OCI-LY7 (cell line): Measurements from ENCODE around the gene ITPKB. TPM values are rescaled to one million over a fixed set of nuclear protein-coding genes. Genes with fewer than 3 reads are reported as not detected.
"Not testable (repeated sequence)": the region's sequence is repeated elsewhere in the genome, so short reads cannot be mapped to it uniquely, and the experiment has no call there.

ENCODE experiments used
- BruUV-seq: library from RNA; stranded (reverse); fragments of 400-500 nt; replicated peaks from 2 replicates; lab custom pipeline; 2021; lab: Mats Ljungman, UMichigan
- CTCF ChIA-PET: fragments of 300-600 bp; sonication (Branson Sonifier 250); formaldehyde crosslinking; loops from one replicate; lab custom pipeline; 2022; ENCODE audit warnings: antibody characterized with exemption; ENCODE audit not compliant: unreplicated experiment; lab: Charles Lee
- POLR2A ChIA-PET: fragments of 300-600 bp; sonication (Branson Sonifier 250); formaldehyde crosslinking; loops from one replicate; lab custom pipeline; 2022; ENCODE audit warnings: antibody characterized with exemption; lab: Charles Lee
- DNase-seq: peaks from one replicate; pipeline ENCODE4 v3.0.0-alpha.2; 2015; ENCODE audit warnings: low spot score
- H2AFZ ChIP-seq: fragments of 200-600 bp; sonication (generic), shearing (Covaris generic); 2 replicates; pipeline ENCODE4 v1.6.1; 2014; ENCODE audit warnings: mild to moderate bottlenecking, antibody characterized with exemption, low read length, moderate library complexity
- H3K27ac ChIP-seq: fragments of 200-600 bp; sonication (generic); 2 replicates; pipeline ENCODE4 v1.5.1; 2014; ENCODE audit warnings: mixed run types, low read depth, mild to moderate bottlenecking, moderate library complexity, low read length, inconsistent platforms; ENCODE audit not compliant: poor library complexity, severe bottlenecking
- H3K36me3 ChIP-seq: fragments of 200-600 bp; sonication (generic); 2 replicates; pipeline ENCODE4 v1.6.1; 2014; ENCODE audit warnings: mild to moderate bottlenecking, antibody characterized with exemption, low read length, moderate library complexity, mixed read lengths; ENCODE audit not compliant: insufficient read depth
- H3K4me1 ChIP-seq: fragments of 200-600 bp; sonication (generic); 2 replicates; pipeline ENCODE4 v1.5.1; 2014; ENCODE audit warnings: mild to moderate bottlenecking, low read length; ENCODE audit not compliant: insufficient read depth, poor library complexity, severe bottlenecking
- H3K4me2 ChIP-seq: fragments of 200-600 bp; sonication (generic); 2 replicates; pipeline ENCODE4 v1.6.1; 2014; ENCODE audit warnings: mild to moderate bottlenecking, low read length
- H3K4me3 ChIP-seq: fragments of 200-600 bp; sonication (generic); 2 replicates; pipeline ENCODE4 v1.5.1; 2014; ENCODE audit warnings: mild to moderate bottlenecking, low read depth, low read length; ENCODE audit not compliant: poor library complexity, severe bottlenecking
- H3K79me2 ChIP-seq: fragments of 200-600 bp; sonication (generic); 2 replicates; pipeline ENCODE4 v1.6.1; 2016; ENCODE audit warnings: low read depth, mild to moderate bottlenecking, low read length, moderate library complexity, mixed read lengths; ENCODE audit not compliant: insufficient read depth
- H3K9me2 ChIP-seq: fragments of 200-600 bp; sonication (generic); 2 replicates; pipeline ENCODE4 v1.6.1; 2016; ENCODE audit warnings: mild to moderate bottlenecking, low read length, mixed read lengths; ENCODE audit not compliant: insufficient read depth
- H3K9me3 ChIP-seq: fragments of 200-600 bp; sonication (generic); 2 replicates; pipeline ENCODE4 v1.6.1; 2014; ENCODE audit warnings: mild to moderate bottlenecking, mixed run types, low read length, mixed read lengths
- H4K20me1 ChIP-seq: fragments of 200-600 bp; sonication (generic); 2 replicates; pipeline ENCODE4 v1.6.1; 2014; ENCODE audit warnings: mild to moderate bottlenecking, antibody characterized with exemption, low read length, moderate library complexity, mixed read lengths; ENCODE audit not compliant: insufficient read depth
- EZH2phosphoT487 ChIP-seq: fragments of 200-600 bp; sonication (generic); IDR thresholded peaks from 2 replicates; pipeline ENCODE4 v1.6.1; 2018; ENCODE audit warnings: low read depth, borderline replicate concordance, mild to moderate bottlenecking, mixed run types, antibody characterized with exemption, low read length, moderate library complexity, mixed read lengths
- intact Hi-C: fragments of 100-400 bp; cut with micrococcal nuclease; formaldehyde crosslinking; loops from one replicate; pipeline ENCODE4 v1.10.0; 2022; ENCODE audit not compliant: unreplicated experiment
- total RNA-seq, 2 experiments: library from RNA; depleted of rRNA in 1 of 2; stranded (reverse); fragments of >200 nt in 1 of 2; shearing (Covaris generic) in 1 of 2; gene quantifications; 2 replicates each; pipeline ENCODE4 v1.2.3, GENCODE V29; 2014 to 2022
- TF ChIP-seq, protein P1 (sequence below): fragments of 200-600 bp; sonication (generic); conservative IDR thresholded peaks from 2 replicates; pipeline ENCODE4 v1.5.1; 2014; ENCODE audit warnings: mild to moderate bottlenecking, antibody characterized with exemption, low read length, moderate library complexity, mixed read lengths

The ITPKB gene
- total RNA-seq, 2 experiments from 2014 or later: 20.5 to 33.3 TPM

DNA sequence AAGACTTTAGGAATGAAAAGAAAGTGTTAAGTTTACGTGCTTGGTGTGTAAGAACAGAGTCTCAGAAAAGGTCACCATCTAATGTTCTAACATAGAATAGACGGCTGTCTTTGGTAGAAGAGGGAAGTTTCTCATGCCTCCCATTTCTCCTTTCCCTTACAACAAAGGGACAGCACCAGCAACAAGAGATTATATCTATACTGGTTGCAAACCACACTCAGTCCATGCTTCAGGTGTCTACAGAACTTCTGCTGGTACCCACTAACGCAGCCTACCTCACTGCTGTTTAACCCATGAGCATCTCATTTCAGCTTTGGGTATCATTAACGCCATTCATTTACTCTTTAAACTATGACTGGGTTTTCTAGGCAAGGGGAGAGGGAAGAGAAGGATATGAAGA, 9.2 kb upstream of the ITPKB start:
- Histone ChIP-seq H3K9me3 (peaks cover 5% of the 10 kb centered on the region; the same call in 1 of the 2 replicates), H3K9me2 (no peaks in the 10 kb centered on the region), H3K27ac (no peak overlapping the region), H3K36me3 (no peaks in the 10 kb centered on the region), H3K4me1 (peaks cover 34% of the 10 kb centered on the region), H2AFZ (no peak overlapping the region), H4K20me1 (no peaks in the 10 kb centered on the region), H3K4me3 (no peak overlapping the region), H3K4me2 (no peak overlapping the region), H3K79me2 (no peaks in the 10 kb centered on the region)
- ChIA-PET POLR2A (interaction anchor here (0.9 to 4.4 kb wide), 4 partner anchors 9 to 16 kb away, joined by 3 to 33 read pairs (median 5); partner anchors contain the start of gene ITPKB), CTCF (no interaction called here)
- TF ChIP-seq EZH2phosphoT487: no peak
- TF ChIP-seq, protein P1, sequence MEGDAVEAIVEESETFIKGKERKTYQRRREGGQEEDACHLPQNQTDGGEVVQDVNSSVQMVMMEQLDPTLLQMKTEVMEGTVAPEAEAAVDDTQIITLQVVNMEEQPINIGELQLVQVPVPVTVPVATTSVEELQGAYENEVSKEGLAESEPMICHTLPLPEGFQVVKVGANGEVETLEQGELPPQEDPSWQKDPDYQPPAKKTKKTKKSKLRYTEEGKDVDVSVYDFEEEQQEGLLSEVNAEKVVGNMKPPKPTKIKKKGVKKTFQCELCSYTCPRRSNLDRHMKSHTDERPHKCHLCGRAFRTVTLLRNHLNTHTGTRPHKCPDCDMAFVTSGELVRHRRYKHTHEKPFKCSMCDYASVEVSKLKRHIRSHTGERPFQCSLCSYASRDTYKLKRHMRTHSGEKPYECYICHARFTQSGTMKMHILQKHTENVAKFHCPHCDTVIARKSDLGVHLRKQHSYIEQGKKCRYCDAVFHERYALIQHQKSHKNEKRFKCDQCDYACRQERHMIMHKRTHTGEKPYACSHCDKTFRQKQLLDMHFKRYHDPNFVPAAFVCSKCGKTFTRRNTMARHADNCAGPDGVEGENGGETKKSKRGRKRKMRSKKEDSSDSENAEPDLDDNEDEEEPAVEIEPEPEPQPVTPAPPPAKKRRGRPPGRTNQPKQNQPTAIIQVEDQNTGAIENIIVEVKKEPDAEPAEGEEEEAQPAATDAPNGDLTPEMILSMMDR: no peak
- no peak for DNase-seq
- intact Hi-C loops: no loop called here
- BruUV-seq: no TSS peak

DNA sequence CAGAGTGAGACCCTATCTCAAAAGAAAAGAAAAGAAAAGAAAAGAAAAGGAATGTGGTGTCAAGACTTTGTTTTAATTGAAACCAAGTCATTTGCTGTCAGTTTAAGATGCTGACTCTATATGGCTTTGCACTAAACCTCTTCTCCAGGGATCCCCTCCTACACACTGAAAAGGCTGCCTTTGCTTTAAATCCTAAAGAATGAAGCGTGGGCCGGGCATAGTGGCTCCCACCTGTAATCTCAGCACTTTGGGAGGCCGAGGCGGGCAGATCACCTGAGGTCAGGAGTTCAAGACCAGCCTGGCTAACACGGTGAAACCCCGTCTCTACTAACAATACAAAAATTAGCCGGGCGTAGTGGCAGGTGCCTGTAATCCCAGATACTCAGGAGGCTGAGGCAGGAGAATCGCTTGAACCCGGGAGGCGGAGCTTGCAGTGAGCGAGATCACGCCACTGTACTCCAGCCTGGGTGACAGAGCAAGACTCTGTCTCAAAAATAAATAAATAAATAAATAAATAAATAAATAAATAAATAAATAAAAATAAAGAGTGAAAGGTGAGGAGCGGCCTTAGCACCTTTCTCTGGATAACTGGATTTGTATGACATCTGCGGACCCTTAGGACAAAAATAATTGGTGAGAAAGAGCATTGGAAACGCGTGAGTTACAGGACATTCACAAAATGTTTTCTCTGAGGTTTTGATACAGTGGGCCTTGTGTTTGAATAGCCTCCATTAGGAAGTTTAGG, 8.6 kb upstream of the ITPKB start:
- H3K9me2 ChIP-seq, DNase-seq, H2AFZ ChIP-seq, H3K4me3 ChIP-seq, H3K9me3 ChIP-seq, H3K27ac ChIP-seq, H4K20me1 ChIP-seq, CTCF ChIA-PET, H3K36me3 ChIP-seq, H3K4me2 ChIP-seq, H3K79me2 ChIP-seq, intact Hi-C loops, BruUV-seq: not testable (repeated sequence)
- peaks cover 32% of the 10 kb centered on the region for H3K4me1 ChIP-seq
- POLR2A ChIA-PET: interaction anchor here (1.0 to 4.4 kb wide), 2 partner anchors 16 to 28 kb away, joined by 3 to 33 read pairs; no protein-coding TSS in a partner anchor

DNA sequence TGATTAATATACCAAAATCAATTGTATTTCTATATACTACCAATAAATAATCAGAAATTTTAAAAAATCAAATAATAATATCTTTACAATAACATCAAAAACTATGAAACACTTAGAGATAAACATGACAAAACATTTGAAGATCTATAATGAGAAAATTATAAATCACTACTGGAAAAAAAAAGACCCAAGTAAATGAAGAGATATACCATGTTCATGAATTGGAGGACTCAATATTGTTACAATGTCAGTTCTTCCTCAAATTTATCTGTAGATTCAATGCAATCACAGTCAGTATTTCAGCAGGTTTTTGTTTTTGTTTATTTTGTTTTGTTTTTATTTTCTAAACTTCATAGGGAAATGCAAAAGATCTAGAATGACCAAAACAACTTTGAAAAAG, 4.2 kb upstream of the ITPKB start:
- POLR2A ChIA-PET: interaction anchor here (0.6 kb wide), 2 partner anchors 14 to 318 kb away, joined by 4 read pairs; no protein-coding TSS in a partner anchor
- no peak overlapping the region for H2AFZ ChIP-seq
- CTCF ChIA-PET: no interaction called here

More for the DNA sequence above, 4.2 kb upstream of the ITPKB start:
- intact Hi-C loops: no loop called here
- BruUV-seq: no TSS peak
- no peak overlapping the region for H3K4me2 ChIP-seq
- H4K20me1 ChIP-seq: no peaks in the 10 kb centered on the region
- no peak overlapping the region for H3K27ac ChIP-seq
- H3K4me3 ChIP-seq: no peak overlapping the region
- TF ChIP-seq EZH2phosphoT487: no peak
- TF ChIP-seq, protein P1: no peak
- no peaks in the 10 kb centered on the region; the same call in 1 of the 2 replicates for H3K36me3 ChIP-seq
- peaks cover 26% of the 10 kb centered on the region for H3K4me1 ChIP-seq
- no peak for DNase-seq
- peaks cover 10% of the 10 kb centered on the region; the same call in 1 of the 2 replicates for H3K9me3 ChIP-seq
- no peaks in the 10 kb centered on the region for H3K9me2 ChIP-seq
- peaks cover 9% of the 10 kb centered on the region; the same call in 1 of the 2 replicates for H3K79me2 ChIP-seq
